ENCODE measurements around the gene PCGF5.

PCGF5 gene

GRCh38 chr10:91198781-91199180, 21.7 kb upstream of the PCGF5 start:
- H3K36me3 Mint-ChIP-seq (ENCODE audit: low read depth): no peaks in the 10 kb centered on the region
- H3K27me3 Mint-ChIP-seq: no peaks in the 10 kb centered on the region
- no peaks in the 10 kb centered on the region for H3K9me3 Mint-ChIP-seq
- H3K4me1 Mint-ChIP-seq (ENCODE audit: low read depth): peaks cover 39% of the 10 kb centered on the region
- H3K4me3 Mint-ChIP-seq: no peak overlapping the region
- intact Hi-C loops (cut with micrococcal nuclease): no loop called here
- peak overlapping the region; percentile 26 for H3K27ac Mint-ChIP-seq

GRCh38 chr10:91200314-91201212, 19.9 kb upstream of the PCGF5 start:
- H3K4me1 Mint-ChIP-seq (ENCODE audit: low read depth): peaks cover 34% of the 10 kb centered on the region
- intact Hi-C loops (cut with micrococcal nuclease): loop anchor here (5.0 kb wide), 1 partner anchor 38 kb away; no protein-coding TSS in a partner anchor

DNA sequence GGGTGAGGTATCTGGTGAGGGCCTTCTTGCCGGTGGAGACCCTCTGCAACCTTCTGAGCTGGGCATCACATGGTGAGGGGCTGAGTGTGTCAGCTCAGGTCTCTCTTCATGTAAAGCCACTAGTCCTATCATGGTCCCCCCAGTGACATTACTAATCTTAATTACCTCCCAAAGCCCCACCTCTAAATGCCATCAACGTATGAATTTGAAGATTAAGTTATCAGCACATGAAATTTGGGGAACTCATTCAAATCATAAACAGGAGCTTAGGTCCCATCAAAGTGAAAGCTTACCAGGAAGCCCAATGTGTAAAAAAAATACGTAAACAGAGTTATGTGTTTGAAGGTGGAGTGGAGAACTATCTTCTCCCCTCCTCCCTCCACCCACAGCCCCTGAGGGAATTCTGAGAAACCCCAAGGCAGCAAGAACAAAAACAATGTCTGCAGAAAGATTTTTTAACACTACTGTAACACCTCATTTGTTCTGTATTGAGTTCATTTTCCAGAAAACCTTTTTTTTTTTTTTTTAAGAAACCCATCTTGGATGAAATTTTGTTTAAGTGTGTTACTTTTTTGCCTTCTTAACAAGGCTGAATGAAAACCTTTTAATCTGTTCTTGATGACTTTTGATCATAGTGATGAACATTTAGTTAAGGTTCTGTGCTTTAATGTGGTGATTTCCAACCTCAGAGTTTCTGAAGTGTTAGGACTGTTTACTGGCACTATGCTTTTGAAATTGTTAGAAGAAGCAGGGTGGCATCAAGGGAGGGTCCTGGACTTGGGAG, 19.1 kb upstream of the PCGF5 start:
- H3K27ac Mint-ChIP-seq: no peak overlapping the region
- H3K27me3 Mint-ChIP-seq: no peaks in the 10 kb centered on the region
- H3K4me3 Mint-ChIP-seq: no peak overlapping the region
- peaks cover 34% of the 10 kb centered on the region for H3K4me1 Mint-ChIP-seq (ENCODE audit: low read depth)
- no peaks in the 10 kb centered on the region for H3K36me3 Mint-ChIP-seq (ENCODE audit: low read depth)
- intact Hi-C loops (cut with micrococcal nuclease): loop anchor here (5.0 kb wide), 1 partner anchor 39 kb away; no protein-coding TSS in a partner anchor
- no peaks in the 10 kb centered on the region for H3K9me3 Mint-ChIP-seq

More at GRCh38 chr10:91200314-91201212, 19.9 kb upstream of the PCGF5 start:
- Mint-ChIP-seq H3K27me3 (no peaks in the 10 kb centered on the region), H3K4me3 (no peak overlapping the region), H3K9me3 (no peaks in the 10 kb centered on the region), H3K36me3 (ENCODE audit: low read depth) (no peaks in the 10 kb centered on the region), H3K27ac (peak overlapping the region; percentile 26)

GRCh38 chr10:91206427-91206826, 14.0 kb upstream of the PCGF5 start:
- no peak overlapping the region for H3K27ac Mint-ChIP-seq
- peaks cover 2% of the 10 kb centered on the region for H3K4me1 Mint-ChIP-seq (ENCODE audit: low read depth)
- H3K9me3 Mint-ChIP-seq: no peaks in the 10 kb centered on the region
- no peak overlapping the region for H3K4me3 Mint-ChIP-seq
- intact Hi-C loops (cut with micrococcal nuclease): no loop called here
- no peaks in the 10 kb centered on the region for H3K36me3 Mint-ChIP-seq (ENCODE audit: low read depth)
- H3K27me3 Mint-ChIP-seq: no peaks in the 10 kb centered on the region

DNA sequence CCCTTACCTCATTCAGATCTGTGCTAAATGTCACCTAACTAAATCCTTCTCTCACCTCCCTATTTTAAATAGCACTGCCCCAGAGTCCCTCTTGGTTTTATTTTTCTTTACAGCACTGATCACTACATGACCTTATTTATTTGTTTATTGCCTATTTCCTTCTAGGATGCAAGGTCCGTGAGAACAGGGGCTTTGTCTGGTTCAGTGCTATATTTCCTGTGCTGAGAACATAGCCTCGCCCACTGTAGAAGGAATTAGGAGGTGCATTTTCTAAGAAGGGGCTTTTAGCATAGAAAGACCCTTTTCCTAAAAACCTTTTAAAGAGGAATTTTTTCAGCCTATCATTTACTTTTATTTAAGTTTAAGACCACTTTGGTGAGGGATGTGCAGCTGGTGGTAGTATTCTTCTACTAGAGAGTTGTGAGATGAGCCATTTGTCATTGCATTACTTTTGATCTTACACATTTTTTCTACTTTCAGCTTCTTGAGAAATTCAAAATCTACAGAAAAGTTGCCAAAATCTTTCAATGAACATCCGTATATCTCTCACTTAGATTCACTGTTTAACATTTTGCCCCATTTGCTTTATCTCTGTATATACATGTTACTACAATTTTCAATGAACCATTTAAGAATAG, 13.5 kb upstream of the PCGF5 start:
- intact Hi-C loops (cut with micrococcal nuclease): no loop called here
- Mint-ChIP-seq H3K27me3 (no peaks in the 10 kb centered on the region), H3K4me3 (no peak overlapping the region)

GRCh38 chr10:91208642-91209041, 11.8 kb upstream of the PCGF5 start:
- Mint-ChIP-seq H3K36me3 (ENCODE audit: low read depth) (no peaks in the 10 kb centered on the region), H3K9me3 (no peaks in the 10 kb centered on the region), H3K4me3 (no peak overlapping the region), H3K27me3 (no peaks in the 10 kb centered on the region), H3K27ac (no peak overlapping the region), H3K4me1 (ENCODE audit: low read depth) (no peaks in the 10 kb centered on the region)
- intact Hi-C loops (cut with micrococcal nuclease): no loop called here

More for the DNA sequence above, 13.5 kb upstream of the PCGF5 start:
- Mint-ChIP-seq H3K4me1 (ENCODE audit: low read depth) (no peaks in the 10 kb centered on the region), H3K9me3 (no peaks in the 10 kb centered on the region), H3K36me3 (ENCODE audit: low read depth) (no peaks in the 10 kb centered on the region), H3K27ac (no peak overlapping the region)

DNA sequence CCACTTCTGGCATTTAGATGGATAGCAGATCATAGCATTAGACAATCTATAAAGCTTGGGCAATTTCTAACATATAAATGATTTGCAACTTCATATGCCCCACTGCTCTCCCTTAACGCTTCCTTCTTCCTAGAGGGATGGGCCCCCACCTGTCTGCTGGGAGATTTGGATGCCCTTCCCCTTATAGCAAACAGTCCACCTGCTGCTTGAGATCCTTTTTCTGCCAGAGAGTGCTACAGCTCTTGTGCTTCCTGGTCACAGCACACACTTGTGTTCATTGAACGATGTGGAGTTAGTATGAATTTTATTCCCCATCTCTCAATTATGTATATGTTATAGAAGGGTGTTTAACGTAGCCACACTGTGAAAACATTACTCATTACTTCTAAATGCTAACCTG, 10.4 kb upstream of the PCGF5 start:
- intact Hi-C loops (cut with micrococcal nuclease): no loop called here
- Mint-ChIP-seq H3K36me3 (ENCODE audit: low read depth) (no peaks in the 10 kb centered on the region), H3K27ac (no peak overlapping the region), H3K27me3 (no peaks in the 10 kb centered on the region), H3K4me1 (ENCODE audit: low read depth) (peaks cover 9% of the 10 kb centered on the region), H3K9me3 (no peaks in the 10 kb centered on the region), H3K4me3 (no peak overlapping the region)

- intact Hi-C loops (cut with micrococcal nuclease): no loop called here
- H3K36me3 Mint-ChIP-seq (ENCODE audit: low read depth): no peaks in the 10 kb centered on the region
- no peak overlapping the region for H3K4me3 Mint-ChIP-seq
- no peaks in the 10 kb centered on the region for H3K27me3 Mint-ChIP-seq
- peaks cover 12% of the 10 kb centered on the region for H3K4me1 Mint-ChIP-seq (ENCODE audit: low read depth)
- H3K27ac Mint-ChIP-seq: no peak overlapping the region
- H3K9me3 Mint-ChIP-seq: no peaks in the 10 kb centered on the region
These were observed 10.0 kb upstream of the PCGF5 start for GRCh38 chr10:91210435-91210834.

GRCh38 chr10:91211675-91212074, 8.8 kb upstream of the PCGF5 start:
- Mint-ChIP-seq H3K36me3 (ENCODE audit: low read depth) (no peaks in the 10 kb centered on the region), H3K27me3 (no peaks in the 10 kb centered on the region), H3K27ac (no peak overlapping the region), H3K9me3 (no peaks in the 10 kb centered on the region), H3K4me1 (ENCODE audit: low read depth) (peaks cover 23% of the 10 kb centered on the region), H3K4me3 (no peak overlapping the region)
- intact Hi-C loops (cut with micrococcal nuclease): no loop called here

DNA sequence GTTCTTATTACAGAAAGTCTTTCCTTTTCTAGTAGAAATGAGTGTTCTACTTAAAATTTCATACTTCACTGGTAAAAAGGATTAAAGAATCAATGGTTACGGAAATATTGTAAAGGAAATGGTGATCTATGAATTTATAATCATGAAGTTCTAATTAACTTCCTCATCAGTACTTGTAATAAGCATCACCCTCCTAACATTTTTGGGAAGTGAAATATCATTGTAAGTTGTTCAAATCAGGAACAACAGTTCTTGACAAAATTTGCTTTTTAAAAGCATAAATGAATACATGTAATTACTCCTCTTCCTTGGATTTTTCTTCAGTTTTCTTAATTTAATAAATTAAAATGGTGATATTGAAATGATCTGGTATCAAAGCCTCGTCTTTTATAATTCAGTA, 5.6 kb upstream of the PCGF5 start:
- Mint-ChIP-seq H3K36me3 (ENCODE audit: low read depth) (no peaks in the 10 kb centered on the region), H3K27ac (peak overlapping the region; percentile 66), H3K4me3 (no peak overlapping the region), H3K4me1 (ENCODE audit: low read depth) (peaks cover 26% of the 10 kb centered on the region), H3K9me3 (no peaks in the 10 kb centered on the region), H3K27me3 (peaks cover 3% of the 10 kb centered on the region)
- intact Hi-C loops (cut with micrococcal nuclease): no loop called here

GRCh38 chr10:91215384-91215783, 5.1 kb upstream of the PCGF5 start:
- peaks cover 29% of the 10 kb centered on the region for H3K4me1 Mint-ChIP-seq (ENCODE audit: low read depth)
- peak overlapping the region; percentile 66 for H3K27ac Mint-ChIP-seq
- H3K36me3 Mint-ChIP-seq (ENCODE audit: low read depth): no peaks in the 10 kb centered on the region
- H3K4me3 Mint-ChIP-seq: no peak overlapping the region
- H3K27me3 Mint-ChIP-seq: peaks cover 3% of the 10 kb centered on the region
- intact Hi-C loops (cut with micrococcal nuclease): no loop called here
- H3K9me3 Mint-ChIP-seq: no peaks in the 10 kb centered on the region

DNA sequence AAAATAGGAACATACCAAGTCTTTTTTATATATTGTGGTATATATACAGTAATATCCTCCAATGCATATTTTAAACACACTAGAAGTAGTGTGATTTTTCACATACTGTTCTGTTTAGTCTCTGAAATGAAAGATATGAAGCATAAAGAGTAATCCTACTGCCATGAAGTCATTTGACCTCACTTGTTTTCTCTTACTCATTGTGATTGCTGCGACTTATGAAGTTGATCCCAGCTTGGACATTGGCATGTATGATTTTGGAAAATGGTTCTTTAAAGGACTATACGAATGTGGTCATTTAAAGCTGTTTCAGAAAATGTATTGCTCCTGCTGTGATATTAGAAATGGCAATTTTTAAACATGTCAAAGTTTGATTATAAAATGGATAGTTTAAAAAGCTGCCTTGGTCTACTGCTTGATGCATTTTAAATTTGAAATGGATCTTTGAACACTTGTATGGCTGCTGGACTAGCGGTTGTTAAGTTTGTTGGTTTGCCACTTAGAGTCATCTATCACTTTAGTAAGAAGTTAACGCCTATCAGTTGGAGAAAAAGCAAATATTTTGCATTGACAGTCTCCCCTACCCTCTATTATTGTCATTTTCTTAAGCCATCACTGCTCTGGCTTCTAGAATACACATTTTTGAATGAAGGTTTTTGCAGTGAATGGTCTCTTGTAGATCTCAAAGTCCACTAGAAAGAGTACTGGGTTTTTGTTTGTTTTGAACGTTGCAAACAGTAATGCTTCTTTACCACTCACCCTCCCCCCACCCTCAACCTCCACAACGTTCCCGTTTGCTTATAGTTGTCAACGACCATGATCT, 881 bp upstream of the PCGF5 start:
- Mint-ChIP-seq H3K4me3 (peak overlapping the region; percentile 83), H3K4me1 (ENCODE audit: low read depth) (peaks cover 52% of the 10 kb centered on the region), H3K27me3 (peaks cover 3% of the 10 kb centered on the region), H3K27ac (peak overlapping the region; percentile 85), H3K36me3 (ENCODE audit: low read depth) (peaks cover 18% of the 10 kb centered on the region), H3K9me3 (no peaks in the 10 kb centered on the region)
- intact Hi-C loops (cut with micrococcal nuclease): loop anchor here (2.0 kb wide), 1 partner anchor 57 kb away; no protein-coding TSS in a partner anchor
